SK-N-SH treated with all-trans-retinoic acid at 6 μM for 48 hours (cell line): Measurements from ENCODE around the gene SLC22A2.

ENCODE experiments used
- ARNTL ChIP-seq: fragments of 450-650 bp; formaldehyde crosslinking; IDR thresholded peaks from 2 replicates; pipeline ENCODE4 v1.5.0; 2020; ENCODE audit warnings: low read depth, mild to moderate bottlenecking, moderate library complexity, borderline replicate concordance
- BACH2 ChIP-seq: fragments of 250-450 bp; sonication (Bioruptor Pico); IDR thresholded peaks from 2 replicates; pipeline ENCODE4 v1.9.0; 2021; ENCODE audit warnings: mild to moderate bottlenecking, borderline replicate concordance
- ESRRG ChIP-seq: fragments of 250-450 bp; sonication (Bioruptor Pico); IDR thresholded peaks from 2 replicates; pipeline ENCODE4 v1.6.1; 2021; ENCODE audit warnings: mild to moderate bottlenecking
- ISL1 ChIP-seq: fragments of 250-450 bp; sonication (Bioruptor Pico); IDR thresholded peaks from 2 replicates; pipeline ENCODE4 v2.1.2; 2022; ENCODE audit warnings: mild to moderate bottlenecking, moderate library complexity
- OSR1 ChIP-seq: fragments of 250-450 bp; sonication (Bioruptor Pico); IDR thresholded peaks from 2 replicates; pipeline ENCODE4 v1.8.0; 2022; ENCODE audit warnings: moderate library complexity, mild to moderate bottlenecking, inconsistent platforms
- PPARA ChIP-seq: fragments of 250-450 bp; sonication (Bioruptor Pico); IDR thresholded peaks from 2 replicates; pipeline ENCODE4 v1.5.0; 2020; ENCODE audit warnings: mild to moderate bottlenecking, borderline replicate concordance
- TCF4 ChIP-seq: fragments of 250-450 bp; sonication (Bioruptor Pico); IDR thresholded peaks from 2 replicates; pipeline ENCODE4 v1.8.0; 2021; ENCODE audit warnings: mild to moderate bottlenecking, moderate library complexity, borderline replicate concordance
- ZFP3 ChIP-seq: fragments of 250-450 bp; sonication (Bioruptor Pico); IDR thresholded peaks from 2 replicates; pipeline ENCODE4 v1.5.0; 2020; ENCODE audit warnings: mild to moderate bottlenecking, moderate library complexity
- ZNF565 ChIP-seq: fragments of 450-650 bp; formaldehyde crosslinking; conservative IDR thresholded peaks from 2 replicates; pipeline ENCODE4 v1.5.0; 2020; ENCODE audit warnings: low read depth, mild to moderate bottlenecking, moderate library complexity
- TF ChIP-seq, protein P1 (sequence below): fragments of 250-450 bp; sonication (Bioruptor Pico); IDR thresholded peaks from 2 replicates; pipeline ENCODE4 v1.8.0; 2020; ENCODE audit warnings: mild to moderate bottlenecking, moderate library complexity, borderline replicate concordance
- TF ChIP-seq, protein P2 (sequence below): fragments of 250-450 bp; sonication (Bioruptor Pico); IDR thresholded peaks from 2 replicates; pipeline ENCODE4 v1.5.1; 2020; ENCODE audit warnings: low read depth, mild to moderate bottlenecking, moderate library complexity

DNA sequence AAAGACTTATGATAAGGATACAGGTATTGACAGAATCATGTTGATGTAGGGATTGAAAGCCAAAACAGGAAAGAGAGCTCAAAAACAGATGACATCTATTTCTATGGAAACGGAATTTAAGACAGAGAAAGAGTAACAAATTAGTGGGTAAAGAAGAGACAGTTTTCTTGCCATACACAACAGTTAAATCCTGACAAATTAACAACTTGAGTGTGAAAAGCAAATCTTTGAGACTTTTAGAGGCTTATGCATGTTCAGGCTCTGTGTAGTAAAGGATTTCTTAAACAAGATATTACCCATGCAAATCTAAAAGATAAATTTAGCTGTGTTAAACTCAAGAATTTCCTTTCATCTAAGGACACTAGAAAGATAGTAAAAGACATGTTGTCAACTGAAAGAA, 68.5 kb downstream of the SLC22A2 start:
- TF ChIP-seq ZNF565 (CRISPR knock-in tag) (no peak), ESRRG (CRISPR knock-in tag) (no peak), ARNTL (CRISPR knock-in tag) (no peak), BACH2 (no peak), TCF4 (CRISPR knock-in tag) (no peak), ISL1 (CRISPR knock-in tag) (no peak), ZFP3 (CRISPR knock-in tag) (no peak), PPARA (CRISPR knock-in tag) (no peak), OSR1 (CRISPR knock-in tag) (no peak)
- TF ChIP-seq, protein P1, sequence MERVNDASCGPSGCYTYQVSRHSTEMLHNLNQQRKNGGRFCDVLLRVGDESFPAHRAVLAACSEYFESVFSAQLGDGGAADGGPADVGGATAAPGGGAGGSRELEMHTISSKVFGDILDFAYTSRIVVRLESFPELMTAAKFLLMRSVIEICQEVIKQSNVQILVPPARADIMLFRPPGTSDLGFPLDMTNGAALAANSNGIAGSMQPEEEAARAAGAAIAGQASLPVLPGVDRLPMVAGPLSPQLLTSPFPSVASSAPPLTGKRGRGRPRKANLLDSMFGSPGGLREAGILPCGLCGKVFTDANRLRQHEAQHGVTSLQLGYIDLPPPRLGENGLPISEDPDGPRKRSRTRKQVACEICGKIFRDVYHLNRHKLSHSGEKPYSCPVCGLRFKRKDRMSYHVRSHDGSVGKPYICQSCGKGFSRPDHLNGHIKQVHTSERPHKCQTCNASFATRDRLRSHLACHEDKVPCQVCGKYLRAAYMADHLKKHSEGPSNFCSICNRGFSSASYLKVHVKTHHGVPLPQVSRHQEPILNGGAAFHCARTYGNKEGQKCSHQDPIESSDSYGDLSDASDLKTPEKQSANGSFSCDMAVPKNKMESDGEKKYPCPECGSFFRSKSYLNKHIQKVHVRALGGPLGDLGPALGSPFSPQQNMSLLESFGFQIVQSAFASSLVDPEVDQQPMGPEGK (CRISPR knock-in tag), result no peak
- TF ChIP-seq, protein P2, sequence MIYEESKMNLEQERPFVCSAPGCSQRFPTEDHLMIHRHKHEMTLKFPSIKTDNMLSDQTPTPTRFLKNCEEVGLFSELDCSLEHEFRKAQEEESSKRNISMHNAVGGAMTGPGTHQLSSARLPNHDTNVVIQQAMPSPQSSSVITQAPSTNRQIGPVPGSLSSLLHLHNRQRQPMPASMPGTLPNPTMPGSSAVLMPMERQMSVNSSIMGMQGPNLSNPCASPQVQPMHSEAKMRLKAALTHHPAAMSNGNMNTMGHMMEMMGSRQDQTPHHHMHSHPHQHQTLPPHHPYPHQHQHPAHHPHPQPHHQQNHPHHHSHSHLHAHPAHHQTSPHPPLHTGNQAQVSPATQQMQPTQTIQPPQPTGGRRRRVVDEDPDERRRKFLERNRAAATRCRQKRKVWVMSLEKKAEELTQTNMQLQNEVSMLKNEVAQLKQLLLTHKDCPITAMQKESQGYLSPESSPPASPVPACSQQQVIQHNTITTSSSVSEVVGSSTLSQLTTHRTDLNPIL (CRISPR knock-in tag), result no peak
